DOHH2 (cell line): ENCODE data around the gene MAMDC2.
"Not testable (repeated sequence)": the region's sequence is repeated elsewhere in the genome, so short reads cannot be mapped to it uniquely, and the experiment has no call there.

Experiments
- H3F3A ChIP-seq: fragments of 200-600 bp; sonication (generic), shearing (Covaris generic); 2 replicates; pipeline ENCODE4 v1.6.0; 2016; ENCODE audit warnings: antibody characterized with exemption, mild to moderate bottlenecking; ENCODE audit not compliant: control insufficient read depth, insufficient read depth
- H3K27ac ChIP-seq: fragments of 200-600 bp; sonication (generic); 2 replicates; pipeline ENCODE4 v1.5.1; 2014; ENCODE audit warnings: low read depth, mild to moderate bottlenecking, low read length, moderate library complexity
- H3K27me3 ChIP-seq: fragments of 200-600 bp; sonication (generic); 2 replicates; pipeline ENCODE4 v1.6.1; 2014; ENCODE audit warnings: mild to moderate bottlenecking, low read length, mixed read lengths; ENCODE audit not compliant: control insufficient read depth
- H3K36me3 ChIP-seq: fragments of 200-600 bp; sonication (generic); 2 replicates; pipeline ENCODE4 v1.6.1; 2014; ENCODE audit warnings: mild to moderate bottlenecking, low read length, moderate library complexity, mixed read lengths; ENCODE audit not compliant: control insufficient read depth
- H3K4me1 ChIP-seq: fragments of 200-600 bp; sonication (generic); 2 replicates; pipeline ENCODE4 v1.6.1; 2014; ENCODE audit warnings: mild to moderate bottlenecking, low read length, mixed read lengths; ENCODE audit not compliant: control insufficient read depth
- H3K4me2 ChIP-seq: fragments of 200-600 bp; sonication (generic); 2 replicates; pipeline ENCODE4 v1.6.0; 2014; ENCODE audit warnings: mild to moderate bottlenecking, low read length, moderate library complexity
- H3K4me3 ChIP-seq: fragments of 200-600 bp; sonication (generic); 2 replicates; pipeline ENCODE4 v1.5.1; 2014; ENCODE audit warnings: mild to moderate bottlenecking, low read length, mixed read lengths
- H3K79me2 ChIP-seq: fragments of 200-600 bp; sonication (generic); 2 replicates; pipeline ENCODE4 v1.6.1; 2014; ENCODE audit warnings: mild to moderate bottlenecking, low read length, mixed read lengths; ENCODE audit not compliant: control insufficient read depth
- H3K9me2 ChIP-seq: fragments of 200-600 bp; sonication (generic); replicated peaks from 2 replicates; pipeline ENCODE4 v1.6.1; 2014; ENCODE audit warnings: mild to moderate bottlenecking, low read length, mixed read lengths; ENCODE audit not compliant: control insufficient read depth
- H3K9me3 ChIP-seq: fragments of 200-600 bp; sonication (generic); 2 replicates; pipeline ENCODE4 v1.6.1; 2014; ENCODE audit warnings: antibody characterized with exemption, low read length, mixed read lengths; ENCODE audit not compliant: control insufficient read depth, insufficient read depth
- H4K20me1 ChIP-seq: fragments of 200-600 bp; sonication (generic); 2 replicates; pipeline ENCODE4 v1.6.0; 2014; ENCODE audit warnings: low read depth, mild to moderate bottlenecking, antibody characterized with exemption, low read length, moderate library complexity; ENCODE audit not compliant: control insufficient read depth, insufficient read depth
- EZH2phosphoT487 ChIP-seq: fragments of 200-600 bp; sonication (generic); IDR thresholded peaks from 2 replicates; pipeline ENCODE4 v1.6.1; 2017; ENCODE audit warnings: borderline replicate concordance, mild to moderate bottlenecking, antibody characterized with exemption, low read length, moderate library complexity, mixed read lengths
- TF ChIP-seq, protein P1 (sequence below): fragments of 200-600 bp; sonication (generic); IDR thresholded peaks from one replicate; pipeline ENCODE4 v1.5.1; 2014; ENCODE audit warnings: antibody characterized with exemption, mild to moderate bottlenecking, low read depth, low read length; ENCODE audit not compliant: poor library complexity, severe bottlenecking

The MAMDC2 gene

DNA sequence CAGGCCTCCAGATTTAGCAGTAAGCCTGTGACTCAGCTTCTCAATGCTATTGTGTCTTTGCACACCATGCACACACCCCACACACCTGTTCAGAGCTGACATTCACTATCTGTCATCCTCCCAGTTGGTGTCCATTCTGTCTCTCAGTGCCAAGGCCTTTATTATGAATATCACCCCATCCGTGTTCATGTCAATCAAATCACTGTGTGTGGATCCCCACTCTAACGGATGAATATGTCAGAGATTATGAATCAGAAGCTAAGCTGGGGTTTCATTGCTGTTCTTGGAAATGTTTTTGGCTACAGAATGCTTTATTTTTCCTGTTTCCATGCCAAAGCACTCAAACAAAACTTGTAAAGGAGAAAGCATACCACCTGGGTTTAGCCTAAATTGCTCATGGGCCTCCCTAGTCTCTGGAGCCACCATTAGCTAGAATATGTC lies 9.4 kb upstream of the MAMDC2 start:
- H3K4me1 ChIP-seq = no peaks in the 10 kb centered on the region
- no peaks in the 10 kb centered on the region for H3K9me3 ChIP-seq
- no peaks in the 10 kb centered on the region for H3K9me2 ChIP-seq
- no peaks in the 10 kb centered on the region for H3F3A ChIP-seq
- no peaks in the 10 kb centered on the region for H3K27me3 ChIP-seq
- H3K4me2 ChIP-seq = no peak overlapping the region
- H3K27ac ChIP-seq = no peak overlapping the region
- no peaks in the 10 kb centered on the region for H3K36me3 ChIP-seq
- no peaks in the 10 kb centered on the region for H3K79me2 ChIP-seq
- no peak overlapping the region for H3K4me3 ChIP-seq
- TF ChIP-seq, protein P1, sequence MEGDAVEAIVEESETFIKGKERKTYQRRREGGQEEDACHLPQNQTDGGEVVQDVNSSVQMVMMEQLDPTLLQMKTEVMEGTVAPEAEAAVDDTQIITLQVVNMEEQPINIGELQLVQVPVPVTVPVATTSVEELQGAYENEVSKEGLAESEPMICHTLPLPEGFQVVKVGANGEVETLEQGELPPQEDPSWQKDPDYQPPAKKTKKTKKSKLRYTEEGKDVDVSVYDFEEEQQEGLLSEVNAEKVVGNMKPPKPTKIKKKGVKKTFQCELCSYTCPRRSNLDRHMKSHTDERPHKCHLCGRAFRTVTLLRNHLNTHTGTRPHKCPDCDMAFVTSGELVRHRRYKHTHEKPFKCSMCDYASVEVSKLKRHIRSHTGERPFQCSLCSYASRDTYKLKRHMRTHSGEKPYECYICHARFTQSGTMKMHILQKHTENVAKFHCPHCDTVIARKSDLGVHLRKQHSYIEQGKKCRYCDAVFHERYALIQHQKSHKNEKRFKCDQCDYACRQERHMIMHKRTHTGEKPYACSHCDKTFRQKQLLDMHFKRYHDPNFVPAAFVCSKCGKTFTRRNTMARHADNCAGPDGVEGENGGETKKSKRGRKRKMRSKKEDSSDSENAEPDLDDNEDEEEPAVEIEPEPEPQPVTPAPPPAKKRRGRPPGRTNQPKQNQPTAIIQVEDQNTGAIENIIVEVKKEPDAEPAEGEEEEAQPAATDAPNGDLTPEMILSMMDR = no peak
- no peak for TF ChIP-seq EZH2phosphoT487
- H4K20me1 ChIP-seq = no peaks in the 10 kb centered on the region

GRCh38 chr9:70035691-70036090 lies 8.0 kb upstream of the MAMDC2 start:
- no peaks in the 10 kb centered on the region for H3F3A ChIP-seq
- H4K20me1 ChIP-seq = no peaks in the 10 kb centered on the region
- TF ChIP-seq, protein P1 = no peak
- TF ChIP-seq EZH2phosphoT487 = no peak
- no peak overlapping the region for H3K4me3 ChIP-seq
- no peaks in the 10 kb centered on the region for H3K27me3 ChIP-seq
- H3K4me2 ChIP-seq = no peak overlapping the region
- no peaks in the 10 kb centered on the region for H3K36me3 ChIP-seq
- no peaks in the 10 kb centered on the region for H3K9me2 ChIP-seq
- H3K79me2 ChIP-seq = no peaks in the 10 kb centered on the region
- no peaks in the 10 kb centered on the region for H3K9me3 ChIP-seq
- H3K27ac ChIP-seq = no peak overlapping the region
- H3K4me1 ChIP-seq = no peaks in the 10 kb centered on the region

- H3F3A ChIP-seq = no peaks in the 10 kb centered on the region
- no peak overlapping the region for H3K4me2 ChIP-seq
- H3K4me1 ChIP-seq = no peaks in the 10 kb centered on the region
- H3K36me3 ChIP-seq = no peaks in the 10 kb centered on the region
- no peaks in the 10 kb centered on the region for H3K79me2 ChIP-seq
- TF ChIP-seq, protein P1 = no peak
- no peak for TF ChIP-seq EZH2phosphoT487
- H3K9me3 ChIP-seq = no peaks in the 10 kb centered on the region
- H3K27me3 ChIP-seq = no peaks in the 10 kb centered on the region
- H3K9me2 ChIP-seq = no peaks in the 10 kb centered on the region
- no peak overlapping the region for H3K27ac ChIP-seq
- H3K4me3 ChIP-seq = no peak overlapping the region
- no peaks in the 10 kb centered on the region for H4K20me1 ChIP-seq
Observed at GRCh38 chr9:70036641-70037040, 7.0 kb upstream of the MAMDC2 start.

- H3K4me1 ChIP-seq, H3K27ac ChIP-seq, H3F3A ChIP-seq, H3K9me2 ChIP-seq, H3K4me3 ChIP-seq, H3K27me3 ChIP-seq, H3K36me3 ChIP-seq, H3K79me2 ChIP-seq, H3K4me2 ChIP-seq, H4K20me1 ChIP-seq, H3K9me3 ChIP-seq: not testable (repeated sequence)
Observed at GRCh38 chr9:70038171-70038621, 5.5 kb upstream of the MAMDC2 start.
